RWPE2 (cell line): ENCODE data around the gene TEP1.

Source experiments
- ATAC-seq: fragments of 200-7000 bp; cut with Tn5 transposase; 3 replicates; pipeline ENCODE4 v1.9.1; 2021; ENCODE audit warnings: low read depth
- DNase-seq: peaks from one replicate; pipeline ENCODE4 v3.0.0-alpha.2; 2020; ENCODE audit warnings: low spot score
- H3K27ac ChIP-seq: fragments of 450-650 bp; 2 replicates; pipeline ENCODE4 v1.5.1; 2017; ENCODE audit warnings: mild to moderate bottlenecking; ENCODE audit not compliant: poor library complexity, severe bottlenecking
- H3K27me3 ChIP-seq: fragments of 250-450 bp; sonication (Bioruptor Pico); 2 replicates; pipeline ENCODE4 v1.5.1; 2021; ENCODE audit warnings: mild to moderate bottlenecking, moderate library complexity; ENCODE audit not compliant: insufficient read depth, poor library complexity, severe bottlenecking
- H3K36me3 ChIP-seq: fragments of 250-450 bp; sonication (Bioruptor Pico); 2 replicates; pipeline ENCODE4 v1.5.1; 2020; ENCODE audit warnings: low read depth, mild to moderate bottlenecking, moderate library complexity
- H3K4me1 ChIP-seq: fragments of 250-450 bp; sonication (Bioruptor Pico); 2 replicates; pipeline ENCODE4 v1.5.1; 2021; ENCODE audit warnings: mild to moderate bottlenecking, moderate library complexity; ENCODE audit not compliant: insufficient read depth, poor library complexity, severe bottlenecking
- H3K4me3 ChIP-seq: fragments of 250-450 bp; sonication (Bioruptor Pico); 2 replicates; pipeline ENCODE4 v1.5.1; 2021; ENCODE audit warnings: mild to moderate bottlenecking, moderate library complexity; ENCODE audit not compliant: severe bottlenecking
- H3K9me3 ChIP-seq: fragments of 250-450 bp; sonication (Bioruptor Pico); 2 replicates; pipeline ENCODE4 v1.5.1; 2021; ENCODE audit warnings: mild to moderate bottlenecking, moderate library complexity; ENCODE audit not compliant: severe bottlenecking
- CTCF ChIP-seq: fragments of 450-650 bp; IDR thresholded peaks from one replicate; pipeline ENCODE4 v1.5.1; 2017; ENCODE audit warnings: mild to moderate bottlenecking, moderate library complexity; ENCODE audit not compliant: poor library complexity, severe bottlenecking

Gene TEP1

GRCh38 chr14:20334017-20334416, 79.3 kb downstream of the TEP1 start:
- Histone ChIP-seq H3K27me3 (no peaks in the 10 kb centered on the region), H3K9me3 (no peaks in the 10 kb centered on the region), H3K36me3 (peaks cover 25% of the 10 kb centered on the region), H3K4me1 (peaks cover 26% of the 10 kb centered on the region), H3K27ac (no peak overlapping the region), H3K4me3 (no peak overlapping the region)
- no peak for TF ChIP-seq CTCF
- ATAC-seq (no peak), DNase-seq (no peak)

GRCh38 chr14:20333494-20333841, 79.8 kb downstream of the TEP1 start:
- Histone ChIP-seq H3K27ac (peak overlapping the region; percentile 67), H3K36me3 (peaks cover 30% of the 10 kb centered on the region), H3K27me3 (no peaks in the 10 kb centered on the region), H3K4me3 (peak overlapping the region; percentile 52), H3K4me1 (peaks cover 31% of the 10 kb centered on the region), H3K9me3 (no peaks in the 10 kb centered on the region)
- ATAC-seq (0 out of 3 replicates have a peak, but pooled peaks have one; percentile 2), DNase-seq (no peak)
- no peak for TF ChIP-seq CTCF

- DNase-seq = no peak
- peaks cover 31% of the 10 kb centered on the region for H3K4me1 ChIP-seq
Observed at GRCh38 chr14:20332788-20333493, 80.4 kb downstream of the TEP1 start, which contains the start of gene CCNB1IP1. Gene CCNB1IP1 (minus strand): TSS chr14:20333279. CDS start chr14:20316523, 16,756 bp downstream.

GRCh38 chr14:20332431-20332787, 80.9 kb downstream of the TEP1 start:
- no peak for DNase-seq

More at GRCh38 chr14:20332788-20333493, 80.4 kb downstream of the TEP1 start, which contains the start of gene CCNB1IP1:
- Histone ChIP-seq H3K36me3 (peaks cover 35% of the 10 kb centered on the region), H3K27me3 (no peaks in the 10 kb centered on the region), H3K9me3 (no peaks in the 10 kb centered on the region), H3K27ac (peak within 1 kb of the TSS; percentile 67), H3K4me3 (peak within 1 kb of the TSS; percentile 52)
- peak; percentile 97 for ATAC-seq
- TF ChIP-seq CTCF = no peak

More at GRCh38 chr14:20332431-20332787, 80.9 kb downstream of the TEP1 start:
- TF ChIP-seq CTCF = no peak
- Histone ChIP-seq H3K4me1 (peaks cover 35% of the 10 kb centered on the region), H3K27me3 (no peaks in the 10 kb centered on the region), H3K36me3 (peaks cover 41% of the 10 kb centered on the region), H3K9me3 (no peaks in the 10 kb centered on the region), H3K27ac (peak overlapping the region; percentile 67), H3K4me3 (peak overlapping the region; percentile 52)
- no peak for ATAC-seq
